Neuronal stem cell (in vitro differentiated cells): Measurements from ENCODE around the gene RAB11B.
A peak's percentile ranks its signal among the peaks of the same experiment; 100 is the strongest.
"Not testable (repeated sequence)": the region's sequence is repeated elsewhere in the genome, so short reads cannot be mapped to it uniquely, and the experiment has no call there.

Source experiments
- DNase-seq: peaks from one replicate; pipeline ENCODE4 v3.0.0-alpha.2; 2013; ENCODE audit warnings: low spot score
- H2AFZ ChIP-seq: one replicate; pipeline ENCODE4 v1.6.1; 2013; ENCODE audit warnings: mild to moderate bottlenecking, low read length, inconsistent platforms
- H2AK5ac ChIP-seq: 2 replicates; pipeline ENCODE4 v1.6.1; 2013; ENCODE audit warnings: low read depth, mild to moderate bottlenecking, inconsistent platforms, low read length, moderate library complexity, mixed read lengths
- H2BK120ac ChIP-seq: 2 replicates; pipeline ENCODE4 v1.6.1; 2013; ENCODE audit warnings: low read depth, mild to moderate bottlenecking, inconsistent platforms, low read length, moderate library complexity, mixed read lengths
- H2BK12ac ChIP-seq: one replicate; pipeline ENCODE4 v1.6.1; 2013; ENCODE audit warnings: low read length, inconsistent platforms
- H2BK15ac ChIP-seq: 2 replicates; pipeline ENCODE4 v1.6.1; 2013; ENCODE audit warnings: mild to moderate bottlenecking, low read length, inconsistent platforms, mixed read lengths
- H2BK5ac ChIP-seq: one replicate; pipeline ENCODE4 v1.6.1; 2013; ENCODE audit warnings: inconsistent platforms, mild to moderate bottlenecking, low read length, moderate library complexity
- H3K14ac ChIP-seq: one replicate; pipeline ENCODE4 v1.6.1; 2013; ENCODE audit warnings: low read length, inconsistent platforms
- H3K18ac ChIP-seq: 2 replicates; pipeline ENCODE4 v1.6.1; 2013; ENCODE audit warnings: low read length, inconsistent platforms
- H3K23ac ChIP-seq: 2 replicates; pipeline ENCODE4 v1.6.1; 2013; ENCODE audit warnings: low read depth, mild to moderate bottlenecking, mixed read lengths, low read length, inconsistent platforms; ENCODE audit not compliant: poor library complexity
- H3K27ac ChIP-seq: replicated peaks from 3 replicates; pipeline ENCODE4 v1.5.1; 2013; ENCODE audit warnings: low read length, inconsistent platforms
- H3K27me3 ChIP-seq, 3 experiments: 2 replicates each; pipeline ENCODE4 v1.6.1; 2013; ENCODE audit warnings: low read length in 3 of 3, mild to moderate bottlenecking in 2 of 3, inconsistent platforms in 1 of 3, low read depth in 1 of 3, mixed read lengths in 1 of 3, moderate library complexity in 1 of 3; ENCODE audit not compliant: control insufficient read depth in 3 of 3, insufficient read depth in 3 of 3
- H3K36me3 ChIP-seq, 2 donors: replicated peaks in 1 of 2; 2 replicates each; pipeline ENCODE4 v1.6.1; 2013; ENCODE audit warnings: low read length in 2 of 2; ENCODE audit not compliant: control insufficient read depth in 2 of 2, insufficient read depth in 2 of 2
- H3K4ac ChIP-seq: 2 replicates; pipeline ENCODE4 v1.6.1; 2013; ENCODE audit warnings: inconsistent platforms, mild to moderate bottlenecking, low read length, moderate library complexity
- H3K4me1 ChIP-seq, 2 donors: 1 replicate in 1 of 2; 2 replicates in 1 of 2; pipeline ENCODE4 v1.6.1; 2013; ENCODE audit warnings: low read length in 2 of 2, low read depth in 1 of 2; ENCODE audit not compliant: control insufficient read depth in 2 of 2, insufficient read depth in 1 of 2
- H3K4me2 ChIP-seq: one replicate; pipeline ENCODE4 v1.6.1; 2013; ENCODE audit warnings: mild to moderate bottlenecking, low read length, inconsistent platforms; ENCODE audit not compliant: insufficient read depth, poor library complexity, severe bottlenecking
- H3K4me3 ChIP-seq, 2 donors: 2 replicates each; pipeline ENCODE4 v1.5.1; 2013; ENCODE audit warnings: low read length in 2 of 2, mild to moderate bottlenecking in 2 of 2, inconsistent platforms in 1 of 2, moderate library complexity in 1 of 2
- H3K79me1 ChIP-seq: one replicate; pipeline ENCODE4 v1.6.1; 2013; ENCODE audit warnings: low read depth, mild to moderate bottlenecking, inconsistent platforms, low read length, moderate library complexity
- H3K9ac ChIP-seq: one replicate; pipeline ENCODE4 v1.6.1; 2013; ENCODE audit warnings: mild to moderate bottlenecking, low read depth, low read length, inconsistent platforms; ENCODE audit not compliant: poor library complexity
- H3K9me3 ChIP-seq, 2 donors: replicated peaks in 1 of 2; 2 replicates each; pipeline versions ENCODE3 to v1.6.1; 2013; ENCODE audit warnings: low read length in 2 of 2, mild to moderate bottlenecking in 2 of 2, inconsistent platforms in 1 of 2, low read depth in 1 of 2, mixed read lengths in 1 of 2, moderate library complexity in 1 of 2; ENCODE audit not compliant: control insufficient read depth in 2 of 2, insufficient read depth in 1 of 2
- H4K8ac ChIP-seq: one replicate; pipeline ENCODE4 v1.6.1; 2013; ENCODE audit warnings: low read depth, mild to moderate bottlenecking, inconsistent platforms, low read length, moderate library complexity
- H4K91ac ChIP-seq: one replicate; pipeline ENCODE4 v1.6.1; 2013; ENCODE audit warnings: low read length, low read depth, mild to moderate bottlenecking, inconsistent platforms; ENCODE audit not compliant: poor library complexity
- WGBS, 2 donors: extraction: QIAGEN DNeasy Blood & Tissue Kit; methylation state at CpG; one replicate each; pipeline ENCODE4 v1.1.7; 2013; ENCODE audit warnings: missing lambda C conversion rate in 2 of 2, mixed read lengths in 1 of 2; ENCODE audit not compliant: insufficient read length in 2 of 2, insufficient replicate concordance in 1 of 2; ENCODE audit errors: extremely low coverage in 2 of 2; 5-methylcytosine and 5-hydroxymethylcytosine counted together

RAB11B gene

DNA sequence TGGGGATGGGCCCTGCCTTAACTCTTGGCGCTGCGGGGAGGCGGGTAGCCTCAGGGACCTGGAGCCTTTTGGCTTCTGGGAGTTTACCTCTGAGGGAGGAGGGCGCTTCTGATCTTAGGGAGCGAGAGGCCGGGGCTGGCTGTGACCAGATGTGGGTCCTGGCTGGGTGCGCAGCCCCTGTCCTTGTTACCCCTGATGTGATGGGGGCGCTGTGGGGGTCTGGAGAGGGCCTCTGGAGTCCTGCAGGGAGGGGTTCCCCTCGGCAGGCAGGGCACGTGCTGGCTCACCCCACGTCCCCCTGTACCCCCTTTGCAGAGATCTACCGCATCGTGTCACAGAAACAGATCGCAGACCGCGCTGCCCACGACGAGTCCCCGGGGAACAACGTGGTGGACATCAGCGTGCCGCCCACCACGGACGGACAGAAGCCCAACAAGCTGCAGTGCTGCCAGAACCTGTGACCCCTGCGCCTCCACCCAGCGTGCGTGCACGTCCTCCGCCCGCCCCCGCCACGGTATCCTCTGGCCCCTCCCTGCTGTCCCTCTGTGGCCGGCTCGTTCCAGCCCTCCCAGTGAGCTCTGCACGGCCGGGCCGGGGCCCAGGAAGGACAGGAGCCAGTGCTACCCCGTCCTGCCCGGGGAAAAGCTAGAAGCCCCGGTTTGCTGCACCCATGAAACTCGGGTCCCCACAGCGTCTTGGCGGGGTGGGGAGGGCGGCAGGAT lies 13.1 kb downstream of the RAB11B start:
- Histone ChIP-seq H3K27ac (no peak overlapping the region), H3K23ac (no peak overlapping the region), H2AFZ (no peak overlapping the region), H3K9me3 (peaks cover 0 to 1% of the 10 kb centered on the region in 2 donors), H4K8ac (no peak overlapping the region), H2AK5ac (no peak overlapping the region), H2BK15ac (no peak overlapping the region), H3K36me3 (peaks cover 20 to 67% of the 10 kb centered on the region in 2 donors), H3K14ac (no peak overlapping the region), H2BK120ac (no peak overlapping the region), H3K4me1 (no peaks in the 10 kb centered on the region), H3K4me2 (no peak overlapping the region), H3K27me3 (no peaks in the 10 kb centered on the region), H2BK12ac (no peak overlapping the region), H4K91ac (no peak overlapping the region), H3K4ac (no peak overlapping the region), H3K18ac (peak overlapping the region; percentile 28), H3K79me1 (peaks cover 17% of the 10 kb centered on the region), H3K4me3 (no peak overlapping the region), H3K9ac (no peak overlapping the region), H2BK5ac (no peak overlapping the region)
- WGBS, 2 donors = no CpG with 5 or more reads among the region's 44 CpGs
- DNase-seq = no peak

DNA sequence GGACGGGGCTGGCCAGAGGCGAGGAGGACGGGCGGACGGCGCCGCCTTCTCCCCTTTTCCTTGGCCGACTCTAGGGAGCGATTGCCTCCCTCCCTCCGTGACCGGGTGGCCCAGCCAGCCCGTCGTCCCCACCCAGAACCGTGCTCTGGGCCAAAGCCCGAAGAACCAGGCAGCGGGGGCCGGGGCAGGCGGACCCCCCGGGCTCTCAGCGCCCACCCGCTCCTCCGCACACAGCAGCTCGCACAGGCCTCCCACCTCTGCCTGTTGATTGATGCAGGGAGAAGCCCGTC lies 13.6 kb downstream of the RAB11B start:
- no peaks in the 10 kb centered on the region for H3K4me1 ChIP-seq
- H3K79me1 ChIP-seq = peaks cover 15% of the 10 kb centered on the region
- no peak overlapping the region for H3K23ac ChIP-seq
- peaks cover 20 to 64% of the 10 kb centered on the region in 2 donors for H3K36me3 ChIP-seq
- no peak overlapping the region for H3K27ac ChIP-seq
- no peak overlapping the region for H2AFZ ChIP-seq
- no peak overlapping the region for H3K9ac ChIP-seq
- DNase-seq = no peak
- H2BK5ac ChIP-seq = no peak overlapping the region
- no peak overlapping the region for H4K91ac ChIP-seq
- H3K4ac ChIP-seq = no peak overlapping the region
- H2BK15ac ChIP-seq = no peak overlapping the region
- peaks cover 0 to 1% of the 10 kb centered on the region in 2 donors for H3K9me3 ChIP-seq
- H3K14ac ChIP-seq = no peak overlapping the region
- H3K4me2 ChIP-seq = no peak overlapping the region
- no CpG with 5 or more reads among the region's 24 CpGs for WGBS, 2 donors
- H3K4me3 ChIP-seq = no peak overlapping the region
- H2BK120ac ChIP-seq = no peak overlapping the region
- H2BK12ac ChIP-seq = no peak overlapping the region
- no peaks in the 10 kb centered on the region for H3K27me3 ChIP-seq
- no peak overlapping the region for H3K18ac ChIP-seq
- no peak overlapping the region for H4K8ac ChIP-seq
- H2AK5ac ChIP-seq = no peak overlapping the region

GRCh38 chr19:8404391-8405151 lies 14.4 kb downstream of the RAB11B start:
- Histone ChIP-seq H3K27me3 (no peaks in the 10 kb centered on the region), H3K23ac (peak overlapping the region; percentile 52), H3K4me1 (no peaks in the 10 kb centered on the region), H2AFZ (no peak overlapping the region), H3K14ac (no peak overlapping the region), H3K4ac (no peak overlapping the region), H3K36me3 (peaks cover 19 to 59% of the 10 kb centered on the region in 2 donors), H2BK5ac (no peak overlapping the region), H4K8ac (no peak overlapping the region), H3K4me2 (no peak overlapping the region), H3K79me1 (peaks cover 11% of the 10 kb centered on the region), H2BK120ac (no peak overlapping the region), H2BK12ac (no peak overlapping the region), H3K18ac (no peak overlapping the region), H3K4me3 (no peak overlapping the region), H3K27ac (no peak overlapping the region), H2BK15ac (no peak overlapping the region), H2AK5ac (no peak overlapping the region), H3K9ac (no peak overlapping the region), H4K91ac (no peak overlapping the region), H3K9me3 (peaks cover 0 to 1% of the 10 kb centered on the region in 2 donors)
- WGBS, 2 donors = no CpG with 5 or more reads among the region's 18 CpGs
- no peak for DNase-seq

DNA sequence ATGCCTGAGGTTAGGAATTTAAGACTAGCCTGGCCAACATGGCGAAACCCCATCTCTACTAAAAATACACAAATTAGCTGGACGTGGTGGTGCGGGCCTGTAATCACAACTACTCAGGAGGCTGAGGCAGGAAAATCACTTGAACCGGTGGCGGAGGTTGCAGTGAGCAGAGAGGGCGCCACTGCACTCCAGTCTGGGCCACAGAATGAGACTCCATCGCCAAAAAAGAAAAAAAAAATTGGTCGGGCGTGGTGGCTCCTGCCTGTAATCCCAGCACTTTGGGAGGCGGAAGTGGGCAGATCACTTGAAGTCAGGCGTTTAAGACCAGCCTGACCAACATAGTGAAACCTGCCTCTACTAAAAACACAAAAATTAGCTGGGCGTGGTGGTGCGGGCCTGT lies 20.6 kb downstream of the RAB11B start:
- H3K14ac ChIP-seq, H3K79me1 ChIP-seq, H3K27ac ChIP-seq, H3K4me1 ChIP-seq, H3K9me3 ChIP-seq, DNase-seq, H3K18ac ChIP-seq, H2BK120ac ChIP-seq, H3K9ac ChIP-seq, H3K36me3 ChIP-seq, H2BK5ac ChIP-seq, H3K27me3 ChIP-seq, H2AK5ac ChIP-seq, H2BK12ac ChIP-seq, H3K4me3 ChIP-seq, H3K23ac ChIP-seq, H4K91ac ChIP-seq, H3K4ac ChIP-seq, H4K8ac ChIP-seq, H2AFZ ChIP-seq, H2BK15ac ChIP-seq, H3K4me2 ChIP-seq: not testable (repeated sequence)
- WGBS, 2 donors = no CpG with 5 or more reads among the region's 13 CpGs
